H1 (cell line): ENCODE measurements around the gene FCMR. TPM values are rescaled to one million over a fixed set of nuclear protein-coding genes. Genes with fewer than 3 reads are reported as not detected.

ENCODE experiments used
- CTCF ChIA-PET: fragments of 300-600 bp; sonication (Branson Sonifier 250); formaldehyde crosslinking; loops from one replicate; lab custom pipeline; 2021; ENCODE audit not compliant: partially characterized antibody; lab: Charles Lee
- POLR2A ChIA-PET: fragments of 300-600 bp; sonication (Branson Sonifier 250); formaldehyde crosslinking; loops from one replicate; lab custom pipeline; 2021; ENCODE audit warnings: inconsistent platforms; ENCODE audit not compliant: partially characterized antibody; lab: Charles Lee
- DNase-seq, 2 experiments: peaks; one replicate each; pipeline versions ENCODE4 v3.0.0 to v3.0.0-alpha.2; 2010 to 2022; ENCODE audit warnings: low spot score in 2 of 2, low read depth in 1 of 2, mixed read lengths in 1 of 2
- FAIRE-seq: peaks from 2 replicates; lab custom pipeline; 2011; peaks lifted over from hg19 to GRCh38; lab: Jason Lieb, UNC
- H2AFZ ChIP-seq: 2 replicates; pipeline ENCODE4 v1.8.1; 2012; ENCODE audit warnings: low read length, inconsistent platforms
- H2AK5ac ChIP-seq: 2 replicates; pipeline ENCODE4 v1.6.1; 2013; ENCODE audit warnings: low read depth, low read length
- H2BK120ac ChIP-seq: replicated peaks from 2 replicates; pipeline ENCODE3; 2013; ENCODE audit warnings: low read depth, low read length, inconsistent platforms
- H2BK12ac ChIP-seq: 2 replicates; pipeline ENCODE4 v1.6.1; 2013; ENCODE audit warnings: low read depth, low read length
- H2BK15ac ChIP-seq: 2 replicates; pipeline ENCODE4 v1.6.1; 2013; ENCODE audit warnings: low read length
- H2BK20ac ChIP-seq: 2 replicates; pipeline ENCODE4 v1.6.1; 2013; ENCODE audit warnings: low read length
- H2BK5ac ChIP-seq: 2 replicates; pipeline ENCODE4 v1.6.1; 2013; ENCODE audit warnings: low read depth, low read length
- H3K14ac ChIP-seq: 2 replicates; pipeline ENCODE4 v1.6.1; 2013; ENCODE audit warnings: inconsistent platforms; ENCODE audit not compliant: insufficient read length
- H3K18ac ChIP-seq: 2 replicates; pipeline ENCODE4 v1.6.1; 2013; ENCODE audit warnings: low read length; ENCODE audit errors: extremely low read depth
- H3K23ac ChIP-seq: 2 replicates; pipeline ENCODE4 v1.6.1; 2013; ENCODE audit warnings: inconsistent platforms; ENCODE audit not compliant: insufficient read length
- H3K23me2 ChIP-seq: 2 replicates; pipeline ENCODE4 v1.6.1; 2013; ENCODE audit warnings: low read depth, low read length
- H3K27ac ChIP-seq: 2 replicates; pipeline ENCODE4 v1.6.1; 2011; ENCODE audit warnings: low read depth, low read length, inconsistent platforms
- H3K27me3 ChIP-seq, 4 experiments: replicated peaks in 1 of 4; 1 replicate in 1 of 4; 2 replicates in 3 of 4; pipeline versions ENCODE4 v1.6.1 to v1.8.1; 2011 to 2013; ENCODE audit warnings: low read length in 3 of 4, mild to moderate bottlenecking in 3 of 4, inconsistent platforms in 2 of 4, mixed read lengths in 2 of 4, moderate library complexity in 1 of 4; ENCODE audit not compliant: control insufficient read depth in 3 of 4, insufficient read depth in 3 of 4; ENCODE audit errors: extremely low read depth in 1 of 4
- H3K36me3 ChIP-seq, 4 experiments: 2 replicates each; pipeline versions ENCODE4 v1.6.1 to v1.8.1; 2011 to 2013; ENCODE audit warnings: mild to moderate bottlenecking in 4 of 4, low read length in 3 of 4, moderate library complexity in 2 of 4, control low read depth in 1 of 4, inconsistent platforms in 1 of 4; ENCODE audit not compliant: insufficient read depth in 4 of 4, control insufficient read depth in 2 of 4
- H3K4ac ChIP-seq: replicated peaks from 2 replicates; pipeline ENCODE3; 2013; ENCODE audit warnings: low read length, low read depth, mixed read lengths, inconsistent platforms; ENCODE audit not compliant: insufficient read length
- H3K4me1 ChIP-seq, 4 experiments: replicated peaks in 1 of 4; 1 replicate in 1 of 4; 2 replicates in 3 of 4; pipeline versions ENCODE4 v1.6.1 to v1.8.1; 2011 to 2013; ENCODE audit warnings: low read length in 3 of 4, inconsistent platforms in 2 of 4, mixed read lengths in 1 of 4; ENCODE audit not compliant: insufficient read depth in 4 of 4, control insufficient read depth in 3 of 4
- H3K4me2 ChIP-seq, 2 experiments: 2 replicates each; pipeline versions ENCODE4 v1.6.1 to v1.8.1; 2011 to 2013; ENCODE audit warnings: low read depth in 2 of 2, low read length in 2 of 2, control low read depth in 1 of 2, inconsistent platforms in 1 of 2, mild to moderate bottlenecking in 1 of 2; ENCODE audit not compliant: insufficient read depth in 1 of 2
- H3K4me3 ChIP-seq, 4 experiments: fragments of 200-600, 300-600 bp in 1 of 4; sonication (generic), shearing (Covaris generic), sonication (Bioruptor Twin) in 1 of 4; 2 replicates each; pipeline versions ENCODE4 v1.5.1 to v1.8.1; 2011 to 2016; ENCODE audit warnings: low read length in 4 of 4, low read depth in 3 of 4, control low read depth in 2 of 4, inconsistent platforms in 2 of 4, mild to moderate bottlenecking in 2 of 4, mixed read lengths in 1 of 4, moderate library complexity in 1 of 4; ENCODE audit not compliant: insufficient read depth in 2 of 4; ENCODE audit errors: extremely low read depth in 1 of 4
- H3K56ac ChIP-seq: replicated peaks from 2 replicates; pipeline ENCODE3; 2013; ENCODE audit warnings: low read depth, mild to moderate bottlenecking, mixed read lengths, low read length, inconsistent platforms; ENCODE audit not compliant: insufficient read length
- H3K79me1 ChIP-seq: 2 replicates; pipeline ENCODE4 v1.6.1; 2013; ENCODE audit warnings: low read depth, low read length, control low read depth
- H3K79me2 ChIP-seq, 2 experiments: 2 replicates each; pipeline versions ENCODE4 v1.6.1 to v1.8.1; 2012 to 2013; ENCODE audit warnings: low read length in 2 of 2, mild to moderate bottlenecking in 2 of 2, inconsistent platforms in 1 of 2; ENCODE audit not compliant: insufficient read depth in 2 of 2, control insufficient read depth in 1 of 2
- H3K9ac ChIP-seq, 4 experiments: replicated peaks in 1 of 4; 1 replicate in 1 of 4; 2 replicates in 3 of 4; pipeline versions ENCODE4 v1.6.1 to v1.8.1; 2011 to 2013; ENCODE audit warnings: low read depth in 3 of 4, low read length in 3 of 4, control low read depth in 2 of 4, mild to moderate bottlenecking in 2 of 4, moderate library complexity in 2 of 4, inconsistent platforms in 1 of 4; ENCODE audit errors: extremely low read depth in 1 of 4
- H3K9me3 ChIP-seq, 2 experiments: 2 replicates each; pipeline versions ENCODE4 v1.6.1 to v1.8.1; 2012 to 2013; ENCODE audit warnings: mild to moderate bottlenecking in 2 of 2, moderate library complexity in 2 of 2, control low read depth in 1 of 2, inconsistent platforms in 1 of 2, low read depth in 1 of 2, low read length in 1 of 2, mixed read lengths in 1 of 2; ENCODE audit not compliant: insufficient read depth in 2 of 2
- H4K20me1 ChIP-seq, 2 experiments: replicated peaks in 1 of 2; 2 replicates each; pipeline versions ENCODE3 to v1.8.1; 2011 to 2013; ENCODE audit warnings: inconsistent platforms in 2 of 2, low read length in 2 of 2, mild to moderate bottlenecking in 1 of 2; ENCODE audit not compliant: insufficient read depth in 2 of 2, control insufficient read depth in 1 of 2
- H4K5ac ChIP-seq: 2 replicates; pipeline ENCODE4 v1.6.1; 2013; ENCODE audit warnings: low read length, low read depth, mixed read lengths, inconsistent platforms; ENCODE audit not compliant: insufficient read length
- H4K8ac ChIP-seq: 2 replicates; pipeline ENCODE4 v1.8.0; 2013; ENCODE audit warnings: mild to moderate bottlenecking, moderate library complexity, low read length, inconsistent platforms; ENCODE audit not compliant: insufficient read depth; ENCODE audit errors: extremely low read depth
- H4K91ac ChIP-seq: replicated peaks from 2 replicates; pipeline ENCODE3; 2013; ENCODE audit warnings: low read length, mixed read lengths, inconsistent platforms; ENCODE audit not compliant: insufficient read length
- CHD1 ChIP-seq: IDR thresholded peaks from 2 replicates; pipeline ENCODE4 v1.6.1; 2012; ENCODE audit warnings: low read depth, low read length, improper control_type of control experiment
- EP300 ChIP-seq, 2 experiments: IDR thresholded peaks; 1 replicate in 1 of 2; 2 replicates in 1 of 2; pipeline ENCODE4 v1.6.1; 2011 to 2012; ENCODE audit warnings: low read depth in 2 of 2, low read length in 2 of 2, mild to moderate bottlenecking in 2 of 2, borderline replicate concordance in 1 of 2, inconsistent platforms in 1 of 2, moderate library complexity in 1 of 2
- JUN ChIP-seq: IDR thresholded peaks from 2 replicates; pipeline ENCODE4 v1.6.1; 2011; ENCODE audit warnings: low read depth, mild to moderate bottlenecking, improper control_type of control experiment, low read length
- RNF2 ChIP-seq: fragments of 200-900, 300-1000 bp; sonication (generic); IDR thresholded peaks from 2 replicates; pipeline ENCODE4 v1.7.1; 2016; ENCODE audit warnings: borderline replicate concordance, low read depth, mild to moderate bottlenecking, antibody characterized with exemption, low read length; ENCODE audit not compliant: poor library complexity, severe bottlenecking; ENCODE audit errors: missing control alignments
- WGBS, 2 experiments: shearing (Covaris generic) in 1 of 2; methylation state at CpG; one replicate each; pipeline versions ENCODE4 v1.1.6 to v1.1.7; 2013 to 2015; ENCODE audit warnings: low lambda C conversion rate in 2 of 2, mixed read lengths in 2 of 2, inconsistent platforms in 1 of 2, low coverage in 1 of 2, missing lambda C conversion rate in 1 of 2; ENCODE audit not compliant: insufficient replicate concordance in 2 of 2, insufficient coverage in 1 of 2, insufficient read length in 1 of 2; ENCODE audit errors: extremely low coverage in 1 of 2, missing lambda C conversion rate in 1 of 2; 5-methylcytosine and 5-hydroxymethylcytosine counted together
- polyA plus RNA-seq, 7 experiments: library from polyadenylated mRNA; depleted of rRNA in 3 of 7; stranded (reverse) in 5 of 7; unstranded in 2 of 7; fragments of >200 nt in 5 of 7; fragments of 200-250 nt in 2 of 7; gene quantifications; 1 replicate in 5 of 7; 2 replicates in 1 of 7; 4 replicates in 1 of 7; pipeline versions ENCODE4 v1.2.1 to v1.2.3, GENCODE V29; 2011 to 2013; ENCODE audit warnings: missing spikeins in 2 of 7, mixed read lengths in 2 of 7
- total RNA-seq: library from RNA; stranded (reverse); fragmentation: NEBNext Ultra II Directional; extraction: Animal tissue kit (Norgen Biotek cat#: 25700); gene quantifications from 2 replicates; pipeline ENCODE4 v1.2.1, GENCODE V29; 2021

Gene FCMR
- total and polyA plus RNA-seq, 2 of the 8 experiments (the other 6 are each of a cell fraction or from before 2014, with no cell fraction given), result 0.53 TPM; not detected in 1

- no peak overlapping the region for H4K5ac ChIP-seq
- FAIRE-seq (no peak), DNase-seq (no peak)
- ChIA-PET CTCF (interaction anchor here (1.2 to 5.7 kb wide), 20 partner anchors 10 to 197 kb away, joined by 3 to 49 read pairs (median 6); partner anchors contain the start of gene IL24), POLR2A (no interaction called here)
- H3K4me3 ChIP-seq, result no peak overlapping the region
- H3K4me2 ChIP-seq, result no peak overlapping the region
- no peak overlapping the region for H2BK20ac ChIP-seq
- H3K4me1 ChIP-seq, result no peaks in the 10 kb centered on the region
- H3K27me3 ChIP-seq, result peaks cover 0 to 2% (median 0%) of the 10 kb centered on the region in 4 experiments; a peak in 1 of 7 replicates
- no peak overlapping the region for H2BK120ac ChIP-seq
- TF ChIP-seq RNF2, result no peak
- no peak for TF ChIP-seq JUN
- no peak for TF ChIP-seq CHD1
- TF ChIP-seq EP300 (IDR thresholded peaks at IDR 0.05; ENCODE audit: borderline replicate concordance in 1 of 2, low read depth in 2 of 2, low read length in 2 of 2), result no peak
- no peaks in the 10 kb centered on the region for H3K36me3 ChIP-seq
- H4K20me1 ChIP-seq, result no peaks in the 10 kb centered on the region
- H3K14ac ChIP-seq, result no peak overlapping the region
- H3K23ac ChIP-seq, result no peak overlapping the region
- H2AFZ ChIP-seq, result no peak overlapping the region
- H3K9me3 ChIP-seq, result no peaks in the 10 kb centered on the region
- H3K79me2 ChIP-seq, result no peaks in the 10 kb centered on the region
- H2BK5ac ChIP-seq, result no peak overlapping the region
- WGBS, 2 experiments, result 78% methylated on average over 2 of the region's 2 CpGs; no CpG with 5 or more reads in 1 of the 2 experiments
- no peak overlapping the region for H3K56ac ChIP-seq
- no peak overlapping the region for H2AK5ac ChIP-seq
- H3K4ac ChIP-seq, result no peak overlapping the region
- no peak overlapping the region for H4K8ac ChIP-seq
- no peak overlapping the region for H3K27ac ChIP-seq
- H2BK12ac ChIP-seq, result no peak overlapping the region
- H3K23me2 ChIP-seq, result no peaks in the 10 kb centered on the region
- no peak overlapping the region for H4K91ac ChIP-seq
- H3K79me1 ChIP-seq, result no peaks in the 10 kb centered on the region
- H3K9ac ChIP-seq, result no peak overlapping the region
- no peak overlapping the region for H3K18ac ChIP-seq
- no peak overlapping the region for H2BK15ac ChIP-seq
Observed at GRCh38 chr1:206866062-206866461, 55.7 kb downstream of the FCMR start.
